IPS-NIHi11 (cell line): Measurements from ENCODE around the gene TACC3.

Experiments
- DNase-seq: peaks from one replicate; pipeline ENCODE4 v3.0.0; 2012; ENCODE audit warnings: mixed read lengths, low spot score

Gene TACC3

GRCh38 chr4:1703867-1704266 lies 17.5 kb upstream of the TACC3 start:
- no peak for DNase-seq

GRCh38 chr4:1705732-1706131 lies 15.6 kb upstream of the TACC3 start:
- DNase-seq, result no peak

GRCh38 chr4:1706358-1706757 lies 15.0 kb upstream of the TACC3 start:
- DNase-seq, result no peak

- no peak for DNase-seq
Measured at GRCh38 chr4:1708581-1708980, 12.7 kb upstream of the TACC3 start.

- DNase-seq, result no peak
Measured at GRCh38 chr4:1711055-1711570, 10.2 kb upstream of the TACC3 start.

- DNase-seq, result peak; percentile 61
Measured at GRCh38 chr4:1711571-1712215, 9.6 kb upstream of the TACC3 start.

- peak; percentile 97 for DNase-seq
Measured at GRCh38 chr4:1712216-1713002, 8.9 kb upstream of the TACC3 start, which contains the start of gene SLBP. TSS of gene SLBP (minus strand) at chr4:1712319. CDS start at chr4:1712188, 131 bp downstream.

- peak; percentile 60 for DNase-seq
Measured at GRCh38 chr4:1713003-1713851, 8.1 kb upstream of the TACC3 start.

- no peak for DNase-seq
Measured at GRCh38 chr4:1714303-1715001, 6.9 kb upstream of the TACC3 start.

- no peak for DNase-seq
Measured at GRCh38 chr4:1715002-1715758, 6.1 kb upstream of the TACC3 start.

- DNase-seq, result no peak
Measured at GRCh38 chr4:1716065-1716945, 5.0 kb upstream of the TACC3 start.

GRCh38 chr4:1717129-1718094 lies 3.9 kb upstream of the TACC3 start:
- no peak for DNase-seq

GRCh38 chr4:1718095-1718850 lies 3.0 kb upstream of the TACC3 start:
- no peak for DNase-seq

- DNase-seq, result peak; percentile 71
Measured at GRCh38 chr4:1720163-1720983, 948 bp upstream of the TACC3 start.

GRCh38 chr4:1721666-1722550 lies 587 bp downstream of the TACC3 start:
- no peak for DNase-seq

- DNase-seq, result no peak
Measured at GRCh38 chr4:1722551-1723118, 1.3 kb downstream of the TACC3 start.
